Measurements from ENCODE around the gene CLK1.

DNA sequence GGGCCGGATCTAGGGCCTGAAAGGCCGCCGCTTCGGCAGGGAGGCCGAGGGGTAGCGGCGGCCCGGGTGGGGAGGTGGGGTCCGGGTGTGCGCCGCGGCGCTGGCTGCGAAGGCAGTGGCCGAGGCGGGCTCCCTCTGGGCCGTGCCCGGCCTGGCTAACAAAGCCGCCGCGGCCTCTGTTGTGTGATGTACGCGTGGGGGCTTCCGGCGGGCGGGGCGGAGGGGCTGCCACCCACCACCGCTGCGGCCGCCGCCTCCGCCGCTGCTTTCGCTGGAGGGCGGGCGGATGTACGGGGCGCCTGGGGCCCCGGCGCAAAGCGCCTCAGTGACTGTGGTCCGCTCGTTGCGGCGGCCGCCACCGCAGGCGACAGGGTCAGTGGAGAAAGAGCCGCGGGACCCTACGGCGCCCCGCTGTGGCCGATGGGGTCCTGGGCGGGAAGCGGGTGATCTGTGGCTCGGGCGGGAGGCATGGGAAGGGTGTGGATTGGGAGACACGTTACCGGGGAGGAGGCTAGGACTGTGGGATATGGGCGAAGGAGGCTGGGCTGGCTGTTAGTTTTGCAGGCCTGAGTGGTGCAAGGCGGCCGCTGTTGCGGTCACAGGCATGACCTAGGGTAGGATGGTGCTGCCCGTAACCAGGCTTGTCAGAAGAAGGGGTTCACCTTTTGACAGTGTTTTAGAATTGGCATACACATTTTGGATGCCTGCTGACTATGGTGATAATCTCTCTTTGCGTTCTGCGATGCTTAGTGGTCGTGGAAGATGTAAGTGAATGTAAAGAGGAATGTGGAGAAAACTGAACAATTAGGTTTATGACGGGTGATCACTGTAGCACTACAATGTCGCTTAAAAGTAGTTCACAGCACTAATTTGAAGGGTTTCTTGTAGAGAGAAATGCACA is 52.1 kb downstream of the CLK1 start:
- TF ChIP-seq CTCF (IDR thresholded peaks at IDR 0.05), result peak in 2 of 3 experiments; percentile 39 to 42
- no peak for TF ChIP-seq POLR2A (IDR thresholded peaks at IDR 0.05)

Measured in testis (tissue), 2 donors.